ENCODE measurements around the gene NELFB.

NELFB gene

GRCh38 chr9:137262909-137263285 is 7.8 kb downstream of the NELFB start:
- no peak overlapping the region for H3K4me3 ChIP-seq (ENCODE audit: low read length)
- no peak overlapping the region for H3K9ac ChIP-seq (ENCODE audit: low read length)
- no peaks in the 10 kb centered on the region for H3K4me1 ChIP-seq (ENCODE audit: control insufficient read depth, low read depth, low read length)
- no peaks in the 10 kb centered on the region for H3K27me3 ChIP-seq (ENCODE audit: control insufficient read depth, insufficient read depth, low read length)
- no peak overlapping the region for H3K27ac ChIP-seq (ENCODE audit: low read length)
- H3K36me3 ChIP-seq (ENCODE audit: control insufficient read depth, low read depth, low read length) = peaks cover 32% of the 10 kb centered on the region
- H3K9me3 ChIP-seq (ENCODE audit: control insufficient read depth, low read depth, low read length) = no peaks in the 10 kb centered on the region

- Histone ChIP-seq H3K27ac (ENCODE audit: low read length) (no peak overlapping the region), H3K4me1 (ENCODE audit: control insufficient read depth, low read depth, low read length) (no peaks in the 10 kb centered on the region), H3K27me3 (ENCODE audit: control insufficient read depth, insufficient read depth, low read length) (no peaks in the 10 kb centered on the region), H3K4me3 (ENCODE audit: low read length) (no peak overlapping the region), H3K9ac (ENCODE audit: low read length) (no peak overlapping the region), H3K36me3 (ENCODE audit: control insufficient read depth, low read depth, low read length) (peaks cover 29% of the 10 kb centered on the region), H3K9me3 (ENCODE audit: control insufficient read depth, low read depth, low read length) (no peaks in the 10 kb centered on the region)
Observed at GRCh38 chr9:137263506-137263905, 8.4 kb downstream of the NELFB start.

- Histone ChIP-seq H3K27me3 (ENCODE audit: control insufficient read depth, insufficient read depth, low read length) (no peaks in the 10 kb centered on the region), H3K36me3 (ENCODE audit: control insufficient read depth, low read depth, low read length) (peaks cover 29% of the 10 kb centered on the region)
Observed at GRCh38 chr9:137264067-137264466, 8.9 kb downstream of the NELFB start.

GRCh38 chr9:137265496-137266161 is 10.5 kb downstream of the NELFB start:
- no peak overlapping the region for H3K27ac ChIP-seq (ENCODE audit: low read length)
- no peak overlapping the region for H3K9ac ChIP-seq (ENCODE audit: low read length)
- H3K36me3 ChIP-seq (ENCODE audit: control insufficient read depth, low read depth, low read length) = peaks cover 32% of the 10 kb centered on the region
- H3K9me3 ChIP-seq (ENCODE audit: control insufficient read depth, low read depth, low read length) = no peaks in the 10 kb centered on the region
- H3K27me3 ChIP-seq (ENCODE audit: control insufficient read depth, insufficient read depth, low read length) = no peaks in the 10 kb centered on the region
- H3K4me3 ChIP-seq (ENCODE audit: low read length) = no peak overlapping the region
- H3K4me1 ChIP-seq (ENCODE audit: control insufficient read depth, low read depth, low read length) = no peaks in the 10 kb centered on the region

More at GRCh38 chr9:137264067-137264466, 8.9 kb downstream of the NELFB start:
- Histone ChIP-seq H3K4me1 (ENCODE audit: control insufficient read depth, low read depth, low read length) (no peaks in the 10 kb centered on the region), H3K9ac (ENCODE audit: low read length) (no peak overlapping the region), H3K9me3 (ENCODE audit: control insufficient read depth, low read depth, low read length) (no peaks in the 10 kb centered on the region), H3K27ac (ENCODE audit: low read length) (no peak overlapping the region), H3K4me3 (ENCODE audit: low read length) (no peak overlapping the region)

- Histone ChIP-seq H3K4me1 (ENCODE audit: control insufficient read depth, low read depth, low read length) (no peaks in the 10 kb centered on the region), H3K4me3 (ENCODE audit: low read length) (no peak overlapping the region), H3K9ac (ENCODE audit: low read length) (no peak overlapping the region), H3K36me3 (ENCODE audit: control insufficient read depth, low read depth, low read length) (peaks cover 32% of the 10 kb centered on the region), H3K27ac (ENCODE audit: low read length) (no peak overlapping the region), H3K9me3 (ENCODE audit: control insufficient read depth, low read depth, low read length) (no peaks in the 10 kb centered on the region), H3K27me3 (ENCODE audit: control insufficient read depth, insufficient read depth, low read length) (no peaks in the 10 kb centered on the region)
Observed at GRCh38 chr9:137266162-137266527, 11.0 kb downstream of the NELFB start.

- no peaks in the 10 kb centered on the region for H3K27me3 ChIP-seq (ENCODE audit: control insufficient read depth, insufficient read depth, low read length)
- H3K4me3 ChIP-seq (ENCODE audit: low read length) = no peak overlapping the region
- H3K9me3 ChIP-seq (ENCODE audit: control insufficient read depth, low read depth, low read length) = no peaks in the 10 kb centered on the region
- peaks cover 32% of the 10 kb centered on the region for H3K36me3 ChIP-seq (ENCODE audit: control insufficient read depth, low read depth, low read length)
- H3K4me1 ChIP-seq (ENCODE audit: control insufficient read depth, low read depth, low read length) = no peaks in the 10 kb centered on the region
- H3K27ac ChIP-seq (ENCODE audit: low read length) = no peak overlapping the region
- no peak overlapping the region for H3K9ac ChIP-seq (ENCODE audit: low read length)
Observed at GRCh38 chr9:137266585-137267453, 11.7 kb downstream of the NELFB start.

- no peak overlapping the region for H3K9ac ChIP-seq (ENCODE audit: low read length)
Observed at GRCh38 chr9:137267933-137268355, 12.8 kb downstream of the NELFB start.

GRCh38 chr9:137268538-137269201 is 13.5 kb downstream of the NELFB start:
- Histone ChIP-seq H3K9ac (ENCODE audit: low read length) (no peak overlapping the region), H3K4me3 (ENCODE audit: low read length) (no peak overlapping the region), H3K4me1 (ENCODE audit: control insufficient read depth, low read depth, low read length) (no peaks in the 10 kb centered on the region), H3K9me3 (ENCODE audit: control insufficient read depth, low read depth, low read length) (no peaks in the 10 kb centered on the region), H3K27ac (ENCODE audit: low read length) (no peak overlapping the region), H3K36me3 (ENCODE audit: control insufficient read depth, low read depth, low read length) (peaks cover 31% of the 10 kb centered on the region), H3K27me3 (ENCODE audit: control insufficient read depth, insufficient read depth, low read length) (no peaks in the 10 kb centered on the region)

More at GRCh38 chr9:137267933-137268355, 12.8 kb downstream of the NELFB start:
- Histone ChIP-seq H3K4me1 (ENCODE audit: control insufficient read depth, low read depth, low read length) (no peaks in the 10 kb centered on the region), H3K4me3 (ENCODE audit: low read length) (no peak overlapping the region), H3K27me3 (ENCODE audit: control insufficient read depth, insufficient read depth, low read length) (no peaks in the 10 kb centered on the region), H3K27ac (ENCODE audit: low read length) (no peak overlapping the region), H3K36me3 (ENCODE audit: control insufficient read depth, low read depth, low read length) (peaks cover 32% of the 10 kb centered on the region), H3K9me3 (ENCODE audit: control insufficient read depth, low read depth, low read length) (no peaks in the 10 kb centered on the region)

GRCh38 chr9:137269231-137269772 is 14.2 kb downstream of the NELFB start:
- H3K27ac ChIP-seq (ENCODE audit: low read length) = no peak overlapping the region
- H3K36me3 ChIP-seq (ENCODE audit: control insufficient read depth, low read depth, low read length) = peaks cover 26% of the 10 kb centered on the region
- no peak overlapping the region for H3K9ac ChIP-seq (ENCODE audit: low read length)
- no peaks in the 10 kb centered on the region for H3K9me3 ChIP-seq (ENCODE audit: control insufficient read depth, low read depth, low read length)
- H3K27me3 ChIP-seq (ENCODE audit: control insufficient read depth, insufficient read depth, low read length) = no peaks in the 10 kb centered on the region
- no peak overlapping the region for H3K4me3 ChIP-seq (ENCODE audit: low read length)
- no peaks in the 10 kb centered on the region for H3K4me1 ChIP-seq (ENCODE audit: control insufficient read depth, low read depth, low read length)

- Histone ChIP-seq H3K9ac (ENCODE audit: low read length) (no peak overlapping the region), H3K27ac (ENCODE audit: low read length) (no peak overlapping the region), H3K4me3 (ENCODE audit: low read length) (no peak overlapping the region), H3K27me3 (ENCODE audit: control insufficient read depth, insufficient read depth, low read length) (no peaks in the 10 kb centered on the region), H3K9me3 (ENCODE audit: control insufficient read depth, low read depth, low read length) (no peaks in the 10 kb centered on the region), H3K4me1 (ENCODE audit: control insufficient read depth, low read depth, low read length) (no peaks in the 10 kb centered on the region), H3K36me3 (ENCODE audit: control insufficient read depth, low read depth, low read length) (peaks cover 18% of the 10 kb centered on the region)
Observed at GRCh38 chr9:137270929-137271695, 16.0 kb downstream of the NELFB start.

GRCh38 chr9:137271696-137272076 is 16.6 kb downstream of the NELFB start:
- Histone ChIP-seq H3K9me3 (ENCODE audit: control insufficient read depth, low read depth, low read length) (no peaks in the 10 kb centered on the region), H3K36me3 (ENCODE audit: control insufficient read depth, low read depth, low read length) (peaks cover 15% of the 10 kb centered on the region), H3K4me3 (ENCODE audit: low read length) (no peak overlapping the region), H3K9ac (ENCODE audit: low read length) (no peak overlapping the region), H3K27me3 (ENCODE audit: control insufficient read depth, insufficient read depth, low read length) (no peaks in the 10 kb centered on the region), H3K4me1 (ENCODE audit: control insufficient read depth, low read depth, low read length) (peaks cover 4% of the 10 kb centered on the region), H3K27ac (ENCODE audit: low read length) (no peak overlapping the region)
